SU-DHL-6 (cell line): ENCODE results near the gene RND1.

Experiments used
- EZH2phosphoT487 ChIP-seq: fragments of 200-600 bp; sonication (generic), shearing (Covaris generic); conservative IDR thresholded peaks from 2 replicates; pipeline ENCODE4 v1.6.1; 2018; ENCODE audit warnings: mild to moderate bottlenecking, antibody characterized with exemption, low read length, moderate library complexity, mixed read lengths
- TF ChIP-seq, protein P1 (sequence below): fragments of 200-600 bp; sonication (generic); IDR thresholded peaks from one replicate; pipeline ENCODE4 v1.5.1; 2017; ENCODE audit warnings: antibody characterized with exemption, mild to moderate bottlenecking, low read length, moderate library complexity; ENCODE audit not compliant: insufficient read depth, poor library complexity, severe bottlenecking

DNA sequence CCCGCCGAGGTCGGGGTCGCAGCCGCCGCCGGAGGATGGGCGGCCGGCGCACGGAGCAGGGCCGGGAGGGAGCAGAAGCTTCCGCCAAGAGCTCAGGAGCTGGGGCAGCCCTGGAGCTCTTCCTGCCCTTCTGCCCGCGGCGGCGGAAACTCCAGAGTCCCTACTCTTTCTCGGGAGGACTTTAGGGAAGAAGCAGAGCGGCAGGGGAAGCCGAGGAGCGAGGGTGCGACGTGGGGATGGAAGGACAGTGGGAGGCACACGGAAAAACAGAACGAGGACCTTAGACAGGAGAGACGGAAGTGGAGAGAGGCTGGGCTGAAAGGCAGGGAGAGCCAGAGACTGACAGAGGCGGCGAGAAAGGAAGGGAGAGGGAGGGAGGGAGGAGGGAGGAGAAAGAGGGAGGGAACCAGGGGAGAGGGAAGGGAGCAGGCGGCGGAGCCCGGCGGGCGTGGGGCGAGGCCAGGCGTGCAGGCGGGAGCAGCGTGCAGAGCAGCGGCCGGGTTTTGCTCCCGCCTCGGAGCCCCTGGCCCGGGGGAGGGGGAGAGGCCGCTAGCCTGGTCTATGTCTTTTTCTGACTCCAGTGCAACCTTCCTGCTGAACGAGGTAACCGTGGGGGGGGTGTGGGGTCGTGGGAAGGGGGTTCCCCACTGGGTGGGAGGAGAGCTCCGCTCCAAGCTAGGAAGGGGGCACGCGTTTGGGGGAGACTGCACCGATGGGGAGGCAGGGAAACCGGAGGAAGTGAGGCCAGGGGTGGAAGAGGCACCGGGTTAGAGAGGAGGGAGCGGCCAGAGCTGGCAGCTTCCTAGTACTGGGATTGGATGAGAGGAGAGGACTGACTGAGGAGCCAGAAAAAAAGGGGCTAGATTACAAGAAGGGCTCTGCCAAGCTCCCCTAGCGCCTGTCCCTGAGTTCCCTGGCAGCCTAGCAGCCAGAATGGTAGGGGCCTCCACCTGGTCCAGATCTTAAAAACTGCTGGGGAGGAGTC, 50.3 kb downstream of the RND1 start:
- no peak for TF ChIP-seq EZH2phosphoT487
- TF ChIP-seq, protein P1, sequence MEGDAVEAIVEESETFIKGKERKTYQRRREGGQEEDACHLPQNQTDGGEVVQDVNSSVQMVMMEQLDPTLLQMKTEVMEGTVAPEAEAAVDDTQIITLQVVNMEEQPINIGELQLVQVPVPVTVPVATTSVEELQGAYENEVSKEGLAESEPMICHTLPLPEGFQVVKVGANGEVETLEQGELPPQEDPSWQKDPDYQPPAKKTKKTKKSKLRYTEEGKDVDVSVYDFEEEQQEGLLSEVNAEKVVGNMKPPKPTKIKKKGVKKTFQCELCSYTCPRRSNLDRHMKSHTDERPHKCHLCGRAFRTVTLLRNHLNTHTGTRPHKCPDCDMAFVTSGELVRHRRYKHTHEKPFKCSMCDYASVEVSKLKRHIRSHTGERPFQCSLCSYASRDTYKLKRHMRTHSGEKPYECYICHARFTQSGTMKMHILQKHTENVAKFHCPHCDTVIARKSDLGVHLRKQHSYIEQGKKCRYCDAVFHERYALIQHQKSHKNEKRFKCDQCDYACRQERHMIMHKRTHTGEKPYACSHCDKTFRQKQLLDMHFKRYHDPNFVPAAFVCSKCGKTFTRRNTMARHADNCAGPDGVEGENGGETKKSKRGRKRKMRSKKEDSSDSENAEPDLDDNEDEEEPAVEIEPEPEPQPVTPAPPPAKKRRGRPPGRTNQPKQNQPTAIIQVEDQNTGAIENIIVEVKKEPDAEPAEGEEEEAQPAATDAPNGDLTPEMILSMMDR, result no peak
